ENCODE results near the gene SIK3. TPM values are rescaled to one million over a fixed set of nuclear protein-coding genes. Genes with fewer than 3 reads are reported as not detected.

The SIK3 gene
- total RNA-seq, 1 experiment from 2014 or later, result 31.4 TPM

- Mint-ChIP-seq H3K9me3 (no peaks in the 10 kb centered on the region), H3K4me1 (no peaks in the 10 kb centered on the region), H3K27me3 (ENCODE audit: low read depth) (peaks cover 9% of the 10 kb centered on the region), H3K36me3 (ENCODE audit: insufficient read depth in 1 of 3, low read depth in 3 of 3) (no peaks in the 10 kb centered on the region), H3K27ac (no peak overlapping the region), H3K4me3 (no peak overlapping the region)
- no peak overlapping the region for H4K91ac ChIP-seq (ENCODE audit: insufficient read length, low read depth, low read length)
- no peak overlapping the region for H3K27ac ChIP-seq (ENCODE audit: insufficient read length, low read depth, low read length)
- H3K9me3 ChIP-seq (ENCODE audit: control insufficient read depth, low read depth, low read length), result no peaks in the 10 kb centered on the region
- H2AK5ac ChIP-seq (ENCODE audit: insufficient read length, low read length), result no peak overlapping the region
- H3K4me1 ChIP-seq (ENCODE audit: insufficient read depth, low read length), result no peaks in the 10 kb centered on the region
- H3K27me3 ChIP-seq (ENCODE audit: insufficient read depth, low read length), result no peaks in the 10 kb centered on the region
- H3K9ac ChIP-seq (ENCODE audit: extremely low read depth, insufficient read length, low read length), result no peak overlapping the region
- H2BK20ac ChIP-seq (ENCODE audit: low read depth, low read length, poor library complexity, severe bottlenecking), result no peak overlapping the region
- WGBS (ENCODE audit: extremely low coverage, insufficient read length, low lambda C conversion rate), result no CpG with 5 or more reads among the region's 5 CpGs
- H3T11ph ChIP-seq (ENCODE audit: low read length), result no peak overlapping the region
- no peak for TF ChIP-seq CTCF (conservative IDR thresholded peaks at IDR 0.05)
- no peaks in the 10 kb centered on the region for H4K20me1 ChIP-seq (ENCODE audit: control insufficient read depth, insufficient read depth, insufficient read length)
- H3K18ac ChIP-seq (ENCODE audit: insufficient read length, low read depth, low read length), result no peak overlapping the region
- H3K79me2 ChIP-seq (ENCODE audit: insufficient read depth, low read length), result no peaks in the 10 kb centered on the region
- H3K56ac ChIP-seq (ENCODE audit: insufficient read length, low read depth, low read length), result no peak overlapping the region
- no peak overlapping the region for H2AFZ ChIP-seq (ENCODE audit: low read length)
- no peak overlapping the region for H3K23ac ChIP-seq (ENCODE audit: insufficient read length, low read depth, low read length)
- no peak overlapping the region for H4K5ac ChIP-seq (ENCODE audit: insufficient read length, low read depth, low read length)
- H3K23me2 ChIP-seq (ENCODE audit: insufficient read length, low read depth, low read length, poor library complexity, severe bottlenecking), result peaks cover 4% of the 10 kb centered on the region
- DNase-seq, result no peak
- no peaks in the 10 kb centered on the region for H3K79me1 ChIP-seq (ENCODE audit: insufficient read depth, low read depth, low read length, poor library complexity, severe bottlenecking)
- no peak overlapping the region for H2BK12ac ChIP-seq (ENCODE audit: insufficient read length, low read depth, low read length)
- no peak overlapping the region for H4K8ac ChIP-seq (replicated peaks; ENCODE audit: insufficient read length, low read depth, low read length)
- H3K4ac ChIP-seq (ENCODE audit: low read depth, low read length), result no peak overlapping the region
- 0 out of 2 replicates have a peak overlapping the region, but pooled peaks have one; percentile 35 for H3K14ac ChIP-seq (ENCODE audit: insufficient read depth, low read length)
- no peak overlapping the region for H2BK5ac ChIP-seq (ENCODE audit: insufficient read length, low read length)
- H3K4me2 ChIP-seq (ENCODE audit: insufficient read depth, insufficient read length, low read length), result no peak overlapping the region
- no peak overlapping the region for H2BK120ac ChIP-seq (ENCODE audit: low read depth, low read length, poor library complexity, severe bottlenecking)
- H2BK15ac ChIP-seq (ENCODE audit: low read depth, low read length), result no peak overlapping the region
Measured at GRCh38 chr11:116813781-116814471, 284.3 kb downstream of the SIK3 start.
